GM23248 (cell line): Measurements from ENCODE around the gene TOMM7.

Experiments
- EZH2 ChIP-seq: fragments of 200-600 bp; sonication (generic); IDR thresholded peaks from 2 replicates; pipeline ENCODE4 v1.6.1; 2018; ENCODE audit warnings: antibody characterized with exemption, mild to moderate bottlenecking; ENCODE audit not compliant: insufficient read depth, poor library complexity, severe bottlenecking
- EZH2phosphoT487 ChIP-seq: fragments of 200-600 bp; sonication (generic); IDR thresholded peaks from 2 replicates; pipeline ENCODE4 v1.6.1; 2018; ENCODE audit warnings: antibody characterized with exemption, moderate library complexity, mild to moderate bottlenecking, low read depth; ENCODE audit not compliant: insufficient read depth

DNA sequence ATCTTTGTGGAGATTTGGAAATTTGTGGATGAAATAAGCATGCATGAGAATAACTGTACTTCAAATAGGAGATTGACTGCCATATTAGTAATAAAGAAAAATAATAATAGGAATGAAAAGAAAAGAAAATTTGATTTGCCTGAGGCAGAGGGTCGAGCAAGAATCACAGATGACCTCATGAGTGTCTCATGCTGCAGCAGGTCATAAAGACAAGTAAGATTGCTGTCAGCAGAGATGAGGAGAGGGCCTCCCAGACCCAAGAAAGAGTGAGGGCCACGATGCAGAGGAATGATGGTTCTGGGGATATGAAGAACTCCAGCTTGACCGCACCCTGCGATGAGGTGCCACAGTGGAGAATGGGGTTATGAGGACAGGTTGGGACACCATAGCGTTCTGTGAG, 39.2 kb downstream of the TOMM7 start:
- TF ChIP-seq EZH2 (no peak), EZH2phosphoT487 (no peak)
